Mesenchymal stem cell (in vitro differentiated cells and primary cell): ENCODE data around the gene TICAM1.

Experiments
- DNase-seq: peaks from one replicate; pipeline ENCODE4 v3.0.0-alpha.2; 2013
- H2AFZ ChIP-seq: one replicate; pipeline ENCODE4 v1.6.1; 2013; ENCODE audit warnings: low read depth, mild to moderate bottlenecking, control low read depth, inconsistent platforms, low read length, moderate library complexity
- H2AK5ac ChIP-seq: 2 replicates; pipeline ENCODE4 v1.6.1; 2013; ENCODE audit warnings: low read length, moderate library complexity, mild to moderate bottlenecking, inconsistent platforms; ENCODE audit not compliant: severe bottlenecking
- H2BK120ac ChIP-seq: one replicate; pipeline ENCODE4 v1.6.1; 2013; ENCODE audit warnings: low read depth, mild to moderate bottlenecking, inconsistent platforms, low read length, moderate library complexity
- H2BK12ac ChIP-seq, 2 experiments: one replicate each; pipeline ENCODE4 v1.6.1; 2013; ENCODE audit warnings: inconsistent platforms in 2 of 2, low read length in 2 of 2, mild to moderate bottlenecking in 2 of 2, moderate library complexity in 2 of 2, control low read depth in 1 of 2
- H2BK15ac ChIP-seq: one replicate; pipeline ENCODE4 v1.6.1; 2013; ENCODE audit warnings: mild to moderate bottlenecking, low read depth, inconsistent platforms; ENCODE audit not compliant: poor library complexity, severe bottlenecking
- H2BK5ac ChIP-seq: 2 replicates; pipeline ENCODE4 v1.6.1; 2013; ENCODE audit warnings: low read depth, mild to moderate bottlenecking, low read length, control low read depth, inconsistent platforms; ENCODE audit not compliant: poor library complexity, severe bottlenecking
- H3K14ac ChIP-seq, 2 experiments: one replicate each; pipeline ENCODE4 v1.6.1; 2013; ENCODE audit warnings: inconsistent platforms in 2 of 2, low read length in 2 of 2, control low read depth in 1 of 2, mild to moderate bottlenecking in 1 of 2, moderate library complexity in 1 of 2
- H3K18ac ChIP-seq, 2 experiments: one replicate each; pipeline ENCODE4 v1.6.1; 2013; ENCODE audit warnings: inconsistent platforms in 2 of 2, low read length in 2 of 2, control low read depth in 1 of 2, low read depth in 1 of 2, mild to moderate bottlenecking in 1 of 2
- H3K23ac ChIP-seq, 2 experiments: one replicate each; pipeline ENCODE4 v1.6.1; 2013; ENCODE audit warnings: inconsistent platforms in 2 of 2, low read length in 2 of 2, mild to moderate bottlenecking in 2 of 2, moderate library complexity in 2 of 2, control low read depth in 1 of 2
- H3K27ac ChIP-seq: 2 replicates; pipeline ENCODE4 v1.5.1; 2013; ENCODE audit warnings: mild to moderate bottlenecking, moderate library complexity, low read length, control low read depth, inconsistent platforms; ENCODE audit not compliant: poor library complexity, severe bottlenecking
- H3K27me3 ChIP-seq, 2 experiments: 2 replicates each; pipeline versions ENCODE4 v1.6.1 to v1.7.0; 2013; ENCODE audit warnings: low read length in 2 of 2, mild to moderate bottlenecking in 2 of 2, moderate library complexity in 2 of 2, control low read depth in 1 of 2, inconsistent platforms in 1 of 2; ENCODE audit not compliant: control insufficient read depth in 1 of 2, insufficient read depth in 1 of 2
- H3K36me3 ChIP-seq, 2 experiments: 2 replicates each; pipeline versions ENCODE4 v1.6.1 to v1.7.0; 2013; ENCODE audit warnings: low read length in 2 of 2, control low read depth in 1 of 2, inconsistent platforms in 1 of 2, low read depth in 1 of 2, mild to moderate bottlenecking in 1 of 2; ENCODE audit not compliant: insufficient read depth in 2 of 2, control insufficient read depth in 1 of 2
- H3K4ac ChIP-seq, 2 experiments: one replicate each; pipeline ENCODE4 v1.6.1; 2013; ENCODE audit warnings: inconsistent platforms in 2 of 2, low read length in 2 of 2, mild to moderate bottlenecking in 2 of 2, moderate library complexity in 2 of 2, control low read depth in 1 of 2, low read depth in 1 of 2
- H3K4me1 ChIP-seq: 2 replicates; pipeline ENCODE4 v1.6.1; 2013; ENCODE audit warnings: low read depth, low read length, control low read depth; ENCODE audit not compliant: control insufficient read depth, insufficient read depth
- H3K4me2 ChIP-seq: 2 replicates; pipeline ENCODE4 v1.6.1; 2013; ENCODE audit warnings: low read length, mild to moderate bottlenecking, inconsistent platforms; ENCODE audit not compliant: poor library complexity, severe bottlenecking
- H3K4me3 ChIP-seq, 2 experiments: 2 replicates each; pipeline versions ENCODE4 v1.5.1 to v1.7.0; 2013; ENCODE audit warnings: low read length in 2 of 2, mild to moderate bottlenecking in 2 of 2, control low read depth in 1 of 2, low read depth in 1 of 2; ENCODE audit not compliant: insufficient read depth in 1 of 2
- H3K79me1 ChIP-seq: replicated peaks from 2 replicates; pipeline ENCODE4 v1.6.1; 2013; ENCODE audit warnings: mild to moderate bottlenecking, control low read depth, low read length, inconsistent platforms; ENCODE audit not compliant: poor library complexity, severe bottlenecking
- H3K9ac ChIP-seq: 2 replicates; pipeline ENCODE4 v1.7.0; 2013; ENCODE audit warnings: mild to moderate bottlenecking, low read length, moderate library complexity
- H3K9me3 ChIP-seq: 2 replicates; pipeline ENCODE4 v1.7.0; 2013; ENCODE audit warnings: mild to moderate bottlenecking, low read length; ENCODE audit not compliant: control insufficient read depth
- H4K8ac ChIP-seq: one replicate; pipeline ENCODE4 v1.6.1; 2013; ENCODE audit warnings: inconsistent platforms, mild to moderate bottlenecking, low read length, moderate library complexity
- H4K91ac ChIP-seq: one replicate; pipeline ENCODE4 v1.6.1; 2013; ENCODE audit warnings: mild to moderate bottlenecking, low read length, inconsistent platforms
- WGBS: methylation state at CpG from one replicate; pipeline ENCODE4 v1.1.7; 2013; ENCODE audit warnings: mixed read lengths; 5-methylcytosine and 5-hydroxymethylcytosine counted together

The TICAM1 gene

GRCh38 chr19:4830768-4831265, 695 bp downstream of the TICAM1 start:
- Histone ChIP-seq H3K4ac (peak overlapping the region in 1 of 2 experiments; percentile 97), H3K23ac (peak overlapping the region in 1 of 2 experiments; percentile 86), H3K4me3 (peak overlapping the region; percentile 97), H2BK12ac (peak overlapping the region in 1 of 2 experiments; percentile 91), H3K18ac (peak overlapping the region; percentile 95 to 99), H3K4me1 (peaks cover 14% of the 10 kb centered on the region), H4K8ac (peak overlapping the region; percentile 88), H3K27ac (no peak overlapping the region), H3K4me2 (peak overlapping the region; percentile 93), H3K14ac (peak overlapping the region in 1 of 2 experiments; percentile 99), H3K9me3 (no peaks in the 10 kb centered on the region), H2BK15ac (no peak overlapping the region), H3K27me3 (no peaks in the 10 kb centered on the region), H4K91ac (peak overlapping the region; percentile 3), H3K79me1 (peaks cover 6% of the 10 kb centered on the region), H2AFZ (no peak overlapping the region), H2BK120ac (no peak overlapping the region), H3K9ac (peak overlapping the region; percentile 98), H3K36me3 (peaks cover 0 to 4% of the 10 kb centered on the region in 2 experiments), H2AK5ac (peak overlapping the region; percentile 87), H2BK5ac (no peak overlapping the region)
- DNase-seq: no peak
- WGBS: 78% methylated on average over 6 of the region's 6 CpGs

- Histone ChIP-seq H3K4me3 (peak overlapping the region; percentile 97), H4K91ac (no peak overlapping the region), H4K8ac (no peak overlapping the region), H2AK5ac (peak overlapping the region; percentile 28), H3K27ac (no peak overlapping the region), H3K4me2 (peak overlapping the region; percentile 93), H3K14ac (no peak overlapping the region), H3K4me1 (peaks cover 14% of the 10 kb centered on the region), H2AFZ (no peak overlapping the region), H3K79me1 (peaks cover 6% of the 10 kb centered on the region), H3K36me3 (peaks cover 0 to 5% of the 10 kb centered on the region in 2 experiments), H3K23ac (no peak overlapping the region), H2BK5ac (no peak overlapping the region), H2BK15ac (no peak overlapping the region), H2BK12ac (peak overlapping the region in 1 of 2 experiments; percentile 91), H2BK120ac (no peak overlapping the region), H3K9ac (peak overlapping the region; percentile 98), H3K4ac (no peak overlapping the region), H3K18ac (no peak overlapping the region), H3K9me3 (no peaks in the 10 kb centered on the region), H3K27me3 (no peaks in the 10 kb centered on the region)
- DNase-seq: no peak
- WGBS: 92% methylated on average over 6 of the region's 6 CpGs
Observed at GRCh38 chr19:4830332-4830731, 1.2 kb downstream of the TICAM1 start.

GRCh38 chr19:4829001-4829712, 2.4 kb downstream of the TICAM1 start:
- Histone ChIP-seq H3K4me2 (no peak overlapping the region), H4K8ac (no peak overlapping the region), H4K91ac (no peak overlapping the region), H3K36me3 (peaks cover 5 to 9% of the 10 kb centered on the region in 2 experiments), H3K27ac (no peak overlapping the region), H3K4ac (no peak overlapping the region), H3K18ac (no peak overlapping the region), H3K9me3 (no peaks in the 10 kb centered on the region), H2BK5ac (no peak overlapping the region), H3K4me1 (peaks cover 14% of the 10 kb centered on the region), H3K14ac (no peak overlapping the region), H3K9ac (peak overlapping the region; percentile 36), H2AFZ (no peak overlapping the region), H3K27me3 (no peaks in the 10 kb centered on the region), H2BK15ac (no peak overlapping the region), H2BK12ac (no peak overlapping the region), H3K23ac (no peak overlapping the region), H3K79me1 (peaks cover 6% of the 10 kb centered on the region), H3K4me3 (peak overlapping the region in 1 of 2 experiments; percentile 97), H2BK120ac (no peak overlapping the region), H2AK5ac (no peak overlapping the region)
- 78% methylated on average over 12 of the region's 16 CpGs for WGBS
- no peak for DNase-seq

GRCh38 chr19:4823577-4823976, 7.9 kb downstream of the TICAM1 start:
- no peak overlapping the region for H3K18ac ChIP-seq
- 91% methylated on average over 6 of the region's 6 CpGs for WGBS
- H3K9me3 ChIP-seq: no peaks in the 10 kb centered on the region
- H3K4me1 ChIP-seq: peaks cover 2% of the 10 kb centered on the region
- H4K8ac ChIP-seq: no peak overlapping the region
- no peak overlapping the region for H2BK120ac ChIP-seq
- no peak overlapping the region for H3K4me3 ChIP-seq
- no peak overlapping the region for H3K4me2 ChIP-seq
- no peak overlapping the region for H3K14ac ChIP-seq
- no peak for DNase-seq
- H2AK5ac ChIP-seq: no peak overlapping the region
- H2BK5ac ChIP-seq: no peak overlapping the region
- H3K23ac ChIP-seq: no peak overlapping the region
- no peak overlapping the region for H3K4ac ChIP-seq
- no peak overlapping the region for H2AFZ ChIP-seq
- no peak overlapping the region for H3K9ac ChIP-seq
- no peaks in the 10 kb centered on the region for H3K27me3 ChIP-seq
- H2BK15ac ChIP-seq: no peak overlapping the region
- no peak overlapping the region for H2BK12ac ChIP-seq
- peaks cover 10% of the 10 kb centered on the region for H3K79me1 ChIP-seq
- H3K36me3 ChIP-seq: peaks cover 20 to 24% of the 10 kb centered on the region in 2 experiments
- no peak overlapping the region for H3K27ac ChIP-seq
- no peak overlapping the region for H4K91ac ChIP-seq
